Prostate gland (tissue), 2 donors: ENCODE measurements around the gene TMEM108.

Experiments
- POLR2A ChIP-seq: fragments of 450-650 bp; IDR thresholded peaks from one replicate; pipeline ENCODE4 v1.6.1; 2016; ENCODE audit warnings: antibody characterized with exemption, mild to moderate bottlenecking
- TF ChIP-seq, protein P1 (sequence below), 4 experiments: fragments of 200-600 bp in 2 of 4; fragments of 450-650 bp in 2 of 4; sonication (generic) in 2 of 4; IDR thresholded peaks; 1 replicate in 3 of 4; 2 replicates in 1 of 4; pipeline ENCODE4 v1.5.1; 2016 to 2019; ENCODE audit warnings: antibody characterized with exemption in 4 of 4, mild to moderate bottlenecking in 2 of 4, moderate library complexity in 2 of 4

DNA sequence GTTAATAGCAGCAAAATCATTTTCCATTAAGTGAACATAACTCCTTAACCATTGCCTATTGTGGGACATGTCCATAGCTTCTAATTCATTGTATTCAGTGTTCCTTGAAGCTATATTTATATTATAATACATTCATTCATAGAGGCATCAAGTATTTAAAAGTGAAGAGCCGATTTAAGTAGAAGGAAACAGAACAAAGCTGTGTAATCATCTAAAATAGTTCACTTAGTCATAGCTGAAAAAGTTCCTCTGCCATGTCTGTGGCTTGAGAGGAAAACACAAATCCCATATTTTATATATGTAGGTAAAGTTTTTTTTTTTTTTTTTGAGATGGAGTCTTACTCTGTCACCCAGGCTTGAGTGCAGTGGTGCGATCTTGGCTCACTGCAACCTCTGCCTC is 54.5 kb downstream of the TMEM108 start:
- TF ChIP-seq, protein P1, sequence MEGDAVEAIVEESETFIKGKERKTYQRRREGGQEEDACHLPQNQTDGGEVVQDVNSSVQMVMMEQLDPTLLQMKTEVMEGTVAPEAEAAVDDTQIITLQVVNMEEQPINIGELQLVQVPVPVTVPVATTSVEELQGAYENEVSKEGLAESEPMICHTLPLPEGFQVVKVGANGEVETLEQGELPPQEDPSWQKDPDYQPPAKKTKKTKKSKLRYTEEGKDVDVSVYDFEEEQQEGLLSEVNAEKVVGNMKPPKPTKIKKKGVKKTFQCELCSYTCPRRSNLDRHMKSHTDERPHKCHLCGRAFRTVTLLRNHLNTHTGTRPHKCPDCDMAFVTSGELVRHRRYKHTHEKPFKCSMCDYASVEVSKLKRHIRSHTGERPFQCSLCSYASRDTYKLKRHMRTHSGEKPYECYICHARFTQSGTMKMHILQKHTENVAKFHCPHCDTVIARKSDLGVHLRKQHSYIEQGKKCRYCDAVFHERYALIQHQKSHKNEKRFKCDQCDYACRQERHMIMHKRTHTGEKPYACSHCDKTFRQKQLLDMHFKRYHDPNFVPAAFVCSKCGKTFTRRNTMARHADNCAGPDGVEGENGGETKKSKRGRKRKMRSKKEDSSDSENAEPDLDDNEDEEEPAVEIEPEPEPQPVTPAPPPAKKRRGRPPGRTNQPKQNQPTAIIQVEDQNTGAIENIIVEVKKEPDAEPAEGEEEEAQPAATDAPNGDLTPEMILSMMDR (IDR thresholded peaks at IDR 0.05) = no peak
- TF ChIP-seq POLR2A = no peak
